Measurements from ENCODE around the gene ANXA8.

The ANXA8 gene

DNA sequence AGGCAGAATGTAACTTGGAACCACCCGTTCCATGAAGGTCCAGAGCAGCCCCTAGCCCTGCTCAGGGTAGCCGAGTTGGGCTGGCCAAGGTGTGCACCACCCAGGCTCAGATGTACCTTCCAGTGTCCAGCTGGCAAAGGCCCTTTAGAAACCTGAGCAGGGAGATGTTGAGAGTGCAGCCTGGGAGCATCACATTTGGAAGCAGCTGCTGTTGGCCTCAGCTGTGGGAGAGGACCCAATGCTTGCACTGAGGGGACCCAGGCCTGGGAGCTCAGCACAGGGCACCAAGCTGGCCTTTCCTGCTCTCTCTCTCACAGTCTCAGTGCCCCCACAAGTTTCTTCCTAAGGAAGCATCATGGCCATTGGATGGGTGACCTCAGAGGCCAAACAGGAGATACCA lies 33.5 kb downstream of the ANXA8 start:
- no peak for DNase-seq (ENCODE audit: low spot score in 2 of 2)
- Mint-ChIP-seq H3K4me3 (no peak overlapping the region), H3K36me3 (ENCODE audit: insufficient read depth) (peaks cover 2% of the 10 kb centered on the region), H3K27ac (ENCODE audit: low read depth) (no peak overlapping the region), H3K9me3 (peaks cover 6% of the 10 kb centered on the region), H3K4me1 (no peaks in the 10 kb centered on the region), H3K27me3 (peaks cover 18% of the 10 kb centered on the region)
- ATAC-seq (replicated peaks; ENCODE audit: extremely low read depth, poor library complexity, severe bottlenecking) = no peak

- DNase-seq (ENCODE audit: low spot score in 2 of 2) = no peak
- no peak overlapping the region for H3K27ac Mint-ChIP-seq (ENCODE audit: low read depth)
- no peak for ATAC-seq (replicated peaks; ENCODE audit: extremely low read depth, poor library complexity, severe bottlenecking)
- peaks cover 9% of the 10 kb centered on the region for H3K9me3 Mint-ChIP-seq
- no peaks in the 10 kb centered on the region for H3K4me1 Mint-ChIP-seq
- H3K4me3 Mint-ChIP-seq = no peak overlapping the region
- H3K27me3 Mint-ChIP-seq = peaks cover 14% of the 10 kb centered on the region
- peaks cover 2% of the 10 kb centered on the region for H3K36me3 Mint-ChIP-seq (ENCODE audit: insufficient read depth)
These were observed 33.9 kb downstream of the ANXA8 start for GRCh38 chr10:47449979-47450378.

- peaks cover 9% of the 10 kb centered on the region for H3K9me3 Mint-ChIP-seq
- ATAC-seq (replicated peaks; ENCODE audit: extremely low read depth, poor library complexity, severe bottlenecking) (no peak), DNase-seq (ENCODE audit: low spot score in 2 of 2) (no peak)
- H3K27me3 Mint-ChIP-seq = peaks cover 7% of the 10 kb centered on the region
- H3K36me3 Mint-ChIP-seq (ENCODE audit: insufficient read depth) = peaks cover 2% of the 10 kb centered on the region
- H3K4me3 Mint-ChIP-seq = no peak overlapping the region
- H3K4me1 Mint-ChIP-seq = no peaks in the 10 kb centered on the region
- H3K27ac Mint-ChIP-seq (ENCODE audit: low read depth) = no peak overlapping the region
These were observed 34.6 kb downstream of the ANXA8 start for GRCh38 chr10:47449102-47449978.

GRCh38 chr10:47447705-47448104 lies 36.2 kb downstream of the ANXA8 start:
- H3K4me3 Mint-ChIP-seq = no peak overlapping the region
- peaks cover 9% of the 10 kb centered on the region for H3K9me3 Mint-ChIP-seq
- ATAC-seq (replicated peaks; ENCODE audit: extremely low read depth, poor library complexity, severe bottlenecking) (no peak), DNase-seq (ENCODE audit: low spot score in 2 of 2) (no peak)
- peaks cover 2% of the 10 kb centered on the region for H3K36me3 Mint-ChIP-seq (ENCODE audit: insufficient read depth)
- peaks cover 2% of the 10 kb centered on the region for H3K27me3 Mint-ChIP-seq
- H3K4me1 Mint-ChIP-seq = no peaks in the 10 kb centered on the region
- no peak overlapping the region for H3K27ac Mint-ChIP-seq (ENCODE audit: low read depth)

- DNase-seq (ENCODE audit: low spot score in 2 of 2) (no peak), ATAC-seq (replicated peaks; ENCODE audit: extremely low read depth, poor library complexity, severe bottlenecking) (no peak)
- Mint-ChIP-seq H3K4me3 (no peak overlapping the region), H3K36me3 (ENCODE audit: insufficient read depth) (peaks cover 2% of the 10 kb centered on the region), H3K9me3 (peaks cover 9% of the 10 kb centered on the region), H3K4me1 (no peaks in the 10 kb centered on the region), H3K27me3 (peaks cover 7% of the 10 kb centered on the region), H3K27ac (ENCODE audit: low read depth) (no peak overlapping the region)
These were observed 36.7 kb downstream of the ANXA8 start for GRCh38 chr10:47447209-47447608.

- peaks cover 2% of the 10 kb centered on the region for H3K36me3 Mint-ChIP-seq (ENCODE audit: insufficient read depth)
- H3K27ac Mint-ChIP-seq (ENCODE audit: low read depth) = no peak overlapping the region
- H3K4me1 Mint-ChIP-seq = no peaks in the 10 kb centered on the region
- H3K4me3 Mint-ChIP-seq = no peak overlapping the region
- ATAC-seq (replicated peaks; ENCODE audit: extremely low read depth, poor library complexity, severe bottlenecking) (no peak), DNase-seq (ENCODE audit: low spot score in 2 of 2) (no peak)
- peaks cover 9% of the 10 kb centered on the region for H3K9me3 Mint-ChIP-seq
- peaks cover 22% of the 10 kb centered on the region for H3K27me3 Mint-ChIP-seq
These were observed 38.2 kb downstream of the ANXA8 start for GRCh38 chr10:47445720-47446119.

DNA sequence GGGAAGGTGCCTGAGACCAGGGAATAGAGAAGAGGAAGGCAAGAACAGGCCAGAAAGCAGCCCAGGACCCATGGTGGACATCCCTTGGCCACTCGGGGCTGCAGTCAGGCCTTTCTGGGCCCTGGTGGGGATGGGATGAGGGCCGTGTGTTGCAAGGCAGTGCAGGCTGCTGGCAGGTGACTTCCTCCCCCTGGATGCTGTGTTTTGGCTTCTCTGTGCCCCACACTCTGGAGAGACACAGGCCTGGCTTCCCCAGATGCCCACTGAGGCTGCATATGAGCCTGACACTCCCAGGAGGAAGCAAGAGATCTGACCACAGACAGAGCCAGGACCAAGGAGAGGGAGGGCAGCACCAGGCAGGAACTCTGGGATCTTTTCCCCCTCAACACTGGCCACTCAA lies 39.9 kb downstream of the ANXA8 start:
- Mint-ChIP-seq H3K27ac (ENCODE audit: low read depth) (no peak overlapping the region), H3K4me1 (no peaks in the 10 kb centered on the region), H3K27me3 (peaks cover 35% of the 10 kb centered on the region), H3K9me3 (peaks cover 9% of the 10 kb centered on the region), H3K36me3 (ENCODE audit: insufficient read depth) (peaks cover 2% of the 10 kb centered on the region), H3K4me3 (no peak overlapping the region)
- DNase-seq (ENCODE audit: low spot score in 2 of 2) (no peak), ATAC-seq (replicated peaks; ENCODE audit: extremely low read depth, poor library complexity, severe bottlenecking) (no peak)

DNA sequence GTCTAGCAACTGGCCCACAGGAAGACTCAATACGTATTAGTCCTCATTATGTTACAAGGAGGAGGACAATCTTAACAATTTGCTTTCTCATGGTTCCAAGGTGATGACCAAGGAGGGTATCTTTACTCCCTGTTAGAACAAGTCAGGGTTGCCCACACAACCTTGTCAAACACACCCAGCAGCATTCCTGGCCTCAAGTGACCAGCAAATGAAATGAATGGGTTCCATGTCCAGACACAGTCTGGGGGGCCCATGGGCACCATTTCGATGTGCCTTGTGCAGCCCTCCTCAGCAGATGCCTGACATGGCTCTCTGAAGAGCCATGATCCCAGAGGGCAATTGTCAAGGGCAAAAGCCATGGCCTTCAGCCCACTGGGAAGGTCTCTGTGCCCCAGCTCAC lies 40.8 kb downstream of the ANXA8 start:
- Mint-ChIP-seq H3K27me3 (peaks cover 35% of the 10 kb centered on the region), H3K36me3 (ENCODE audit: insufficient read depth) (peaks cover 2% of the 10 kb centered on the region), H3K27ac (ENCODE audit: low read depth) (no peak overlapping the region), H3K4me3 (no peak overlapping the region), H3K4me1 (no peaks in the 10 kb centered on the region), H3K9me3 (peaks cover 9% of the 10 kb centered on the region)
- DNase-seq (ENCODE audit: low spot score in 2 of 2) (no peak), ATAC-seq (replicated peaks; ENCODE audit: extremely low read depth, poor library complexity, severe bottlenecking) (no peak)

- no peak for DNase-seq (ENCODE audit: low spot score in 2 of 2)
- Mint-ChIP-seq H3K27me3 (peaks cover 35% of the 10 kb centered on the region), H3K36me3 (ENCODE audit: insufficient read depth) (no peaks in the 10 kb centered on the region), H3K27ac (ENCODE audit: low read depth) (no peak overlapping the region), H3K9me3 (peaks cover 9% of the 10 kb centered on the region), H3K4me1 (no peaks in the 10 kb centered on the region), H3K4me3 (no peak overlapping the region)
- ATAC-seq (replicated peaks; ENCODE audit: extremely low read depth, poor library complexity, severe bottlenecking) = no peak
These were observed 41.6 kb downstream of the ANXA8 start for GRCh38 chr10:47442351-47442750.

DNA sequence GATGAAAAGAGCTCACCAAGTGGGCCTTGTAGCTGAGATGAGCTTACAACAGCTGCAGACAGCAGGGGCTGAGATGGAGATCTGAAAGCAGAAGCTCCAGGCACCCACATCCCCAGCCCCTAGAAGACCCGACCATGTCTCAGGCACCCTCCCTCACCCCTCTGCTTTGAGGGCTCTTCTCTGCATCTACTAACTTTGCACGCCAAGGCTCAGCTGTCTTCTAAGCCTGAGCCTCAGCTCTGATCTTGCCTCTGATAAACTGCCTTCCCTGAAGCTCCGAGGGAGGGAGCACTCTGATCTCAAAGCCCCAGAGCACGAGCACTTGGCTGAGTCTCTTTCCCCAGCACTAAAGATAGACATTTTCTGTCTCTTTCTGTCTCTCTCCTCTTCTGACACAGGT lies 42.0 kb downstream of the ANXA8 start:
- H3K4me3 Mint-ChIP-seq = no peak overlapping the region
- H3K9me3 Mint-ChIP-seq = peaks cover 9% of the 10 kb centered on the region
- H3K27ac Mint-ChIP-seq (ENCODE audit: low read depth) = no peak overlapping the region
- ATAC-seq (replicated peaks; ENCODE audit: extremely low read depth, poor library complexity, severe bottlenecking) = no peak
- H3K4me1 Mint-ChIP-seq = no peaks in the 10 kb centered on the region
- DNase-seq (ENCODE audit: low spot score in 2 of 2) = no peak
- H3K36me3 Mint-ChIP-seq (ENCODE audit: insufficient read depth) = no peaks in the 10 kb centered on the region
- H3K27me3 Mint-ChIP-seq = peaks cover 36% of the 10 kb centered on the region

GRCh38 chr10:47440207-47440606 lies 43.7 kb downstream of the ANXA8 start:
- ATAC-seq (replicated peaks; ENCODE audit: extremely low read depth, poor library complexity, severe bottlenecking) (no peak), DNase-seq (ENCODE audit: low spot score in 2 of 2) (no peak)
- peaks cover 53% of the 10 kb centered on the region for H3K27me3 Mint-ChIP-seq
- H3K27ac Mint-ChIP-seq (ENCODE audit: low read depth) = no peak overlapping the region
- H3K4me3 Mint-ChIP-seq = no peak overlapping the region
- H3K9me3 Mint-ChIP-seq = peaks cover 1% of the 10 kb centered on the region
- no peaks in the 10 kb centered on the region for H3K36me3 Mint-ChIP-seq (ENCODE audit: insufficient read depth)
- no peaks in the 10 kb centered on the region for H3K4me1 Mint-ChIP-seq

- no peaks in the 10 kb centered on the region for H3K36me3 Mint-ChIP-seq (ENCODE audit: insufficient read depth)
- no peaks in the 10 kb centered on the region for H3K9me3 Mint-ChIP-seq
- no peak overlapping the region for H3K27ac Mint-ChIP-seq (ENCODE audit: low read depth)
- ATAC-seq (replicated peaks; ENCODE audit: extremely low read depth, poor library complexity, severe bottlenecking) = no peak
- H3K27me3 Mint-ChIP-seq = peaks cover 62% of the 10 kb centered on the region
- H3K4me1 Mint-ChIP-seq = no peaks in the 10 kb centered on the region
- DNase-seq (ENCODE audit: low spot score in 2 of 2) = no peak
- H3K4me3 Mint-ChIP-seq = no peak overlapping the region
These were observed 44.9 kb downstream of the ANXA8 start for GRCh38 chr10:47438857-47439474.

DNA sequence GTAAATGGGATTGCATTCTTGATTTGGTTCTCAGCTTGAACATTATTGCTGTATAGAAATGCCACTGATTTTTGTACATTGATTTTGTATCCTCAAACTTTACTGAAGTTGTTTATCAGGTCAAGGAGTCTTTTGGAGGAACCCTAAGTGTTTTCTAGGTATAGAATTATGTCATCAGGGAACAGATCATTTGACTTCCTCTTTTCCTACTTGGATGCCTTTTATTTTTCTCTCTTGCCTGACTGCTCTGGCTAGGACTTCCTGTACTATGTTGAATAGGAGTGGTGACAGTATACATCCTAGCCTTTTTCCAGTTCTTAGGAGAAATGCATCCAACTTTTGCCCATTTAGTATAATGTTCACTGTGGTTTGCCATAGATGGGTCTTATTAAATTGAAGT lies 48.8 kb downstream of the ANXA8 start:
- H3K4me1 Mint-ChIP-seq = no peaks in the 10 kb centered on the region
- DNase-seq (ENCODE audit: low spot score in 2 of 2) = no peak
- H3K36me3 Mint-ChIP-seq (ENCODE audit: insufficient read depth) = no peaks in the 10 kb centered on the region
- no peak overlapping the region for H3K4me3 Mint-ChIP-seq
- peaks cover 55% of the 10 kb centered on the region for H3K27me3 Mint-ChIP-seq
- H3K27ac Mint-ChIP-seq (ENCODE audit: low read depth) = no peak overlapping the region
- no peak for ATAC-seq (replicated peaks; ENCODE audit: extremely low read depth, poor library complexity, severe bottlenecking)
- no peaks in the 10 kb centered on the region for H3K9me3 Mint-ChIP-seq
